GOT3 (cell line): ENCODE data around the gene MMEL1.
"Not testable (repeated sequence)": the region's sequence is repeated elsewhere in the genome, so short reads cannot be mapped to it uniquely, and the experiment has no call there.

Source experiments
- DNase-seq: peaks from one replicate; lab custom pipeline; 2025; ENCODE audit warnings: mixed read lengths; lab: John Stamatoyannopoulos, UW

The MMEL1 gene

DNA sequence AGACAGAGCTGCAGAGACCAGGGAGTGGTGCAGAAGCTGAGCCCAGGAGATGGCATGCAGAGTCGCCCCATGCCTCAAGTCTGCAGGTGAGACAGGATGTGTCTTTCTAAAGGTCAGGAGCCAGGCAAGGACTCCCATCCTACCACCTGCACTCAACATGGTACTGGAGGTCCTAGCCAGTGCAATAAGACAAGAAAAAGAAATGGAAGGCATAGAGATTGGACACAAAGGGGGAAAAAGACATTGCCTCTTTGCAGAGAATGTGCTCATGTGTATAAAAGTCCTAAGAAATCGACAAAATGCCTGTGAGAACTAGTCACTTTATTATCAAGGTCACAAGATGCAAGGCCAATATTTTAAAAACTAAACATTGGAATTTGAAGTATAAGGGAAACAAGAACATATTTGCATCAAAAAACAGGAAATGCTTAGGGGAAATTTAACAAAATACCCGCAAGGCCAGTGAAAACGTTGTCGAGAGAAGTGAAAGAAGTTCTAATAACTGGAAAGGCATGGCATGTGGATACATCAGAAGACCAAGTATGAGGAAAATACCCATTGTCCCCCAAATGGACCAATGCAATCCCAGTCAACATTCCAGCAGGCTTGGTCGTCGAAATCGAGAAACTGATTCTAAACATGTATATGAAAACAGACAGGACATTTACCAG, 59.4 kb downstream of the MMEL1 start:
- DNase-seq, result no peak

GRCh38 chr1:2571348-2571747, 61.5 kb downstream of the MMEL1 start:
- no peak for DNase-seq

- DNase-seq, result no peak
These were observed 62.5 kb downstream of the MMEL1 start for GRCh38 chr1:2570332-2570731.

- DNase-seq, result not testable (repeated sequence)
These were observed 63.1 kb downstream of the MMEL1 start for GRCh38 chr1:2569703-2570102.

GRCh38 chr1:2569060-2569459, 63.8 kb downstream of the MMEL1 start:
- DNase-seq, result no peak

- DNase-seq, result not testable (repeated sequence)
These were observed 64.5 kb downstream of the MMEL1 start for GRCh38 chr1:2568187-2568816.

- no peak for DNase-seq
These were observed 65.6 kb downstream of the MMEL1 start for GRCh38 chr1:2567083-2567679.

GRCh38 chr1:2566101-2567045, 66.4 kb downstream of the MMEL1 start:
- DNase-seq, result no peak

GRCh38 chr1:2564815-2565374, 67.9 kb downstream of the MMEL1 start:
- no peak for DNase-seq

DNA sequence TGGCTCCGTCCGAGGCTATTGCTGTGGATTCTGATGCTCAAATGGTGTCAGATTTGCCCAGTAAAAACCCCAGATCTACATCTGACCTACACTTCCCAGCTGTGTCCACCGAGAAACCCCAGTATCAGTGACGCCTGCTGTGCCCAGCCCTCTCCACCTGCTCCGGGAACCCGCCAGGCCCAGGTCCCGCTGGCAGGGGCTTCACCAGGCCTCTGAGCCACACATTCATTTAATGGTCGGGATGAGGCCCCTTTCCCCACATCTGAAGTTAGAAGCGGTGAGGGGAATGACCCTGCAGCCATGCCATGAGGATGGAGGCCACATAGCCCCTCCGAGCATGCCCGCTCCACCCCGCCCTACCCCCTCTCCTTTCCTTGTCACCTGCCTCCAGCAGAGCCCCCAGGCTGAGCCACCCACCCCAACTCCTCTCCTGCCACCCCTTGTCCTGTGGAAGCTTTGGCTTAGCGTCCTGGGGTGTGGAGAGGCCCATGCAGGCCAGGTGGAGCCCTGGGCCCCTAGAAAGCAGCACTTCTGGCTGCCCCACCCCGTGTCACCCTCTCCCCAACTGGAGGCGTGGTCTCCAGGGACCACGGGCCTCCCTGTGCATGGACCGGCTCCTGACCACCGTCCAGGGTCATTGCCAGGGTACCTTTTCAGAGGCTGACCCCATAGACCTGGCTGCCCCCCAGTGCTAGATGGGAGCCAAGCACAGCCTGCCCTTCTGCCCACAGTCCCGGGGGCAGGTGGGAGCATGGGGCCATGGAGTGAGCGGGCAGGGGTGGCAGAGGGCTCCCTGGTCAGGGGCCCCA, 68.6 kb downstream of the MMEL1 start:
- DNase-seq, result no peak

DNA sequence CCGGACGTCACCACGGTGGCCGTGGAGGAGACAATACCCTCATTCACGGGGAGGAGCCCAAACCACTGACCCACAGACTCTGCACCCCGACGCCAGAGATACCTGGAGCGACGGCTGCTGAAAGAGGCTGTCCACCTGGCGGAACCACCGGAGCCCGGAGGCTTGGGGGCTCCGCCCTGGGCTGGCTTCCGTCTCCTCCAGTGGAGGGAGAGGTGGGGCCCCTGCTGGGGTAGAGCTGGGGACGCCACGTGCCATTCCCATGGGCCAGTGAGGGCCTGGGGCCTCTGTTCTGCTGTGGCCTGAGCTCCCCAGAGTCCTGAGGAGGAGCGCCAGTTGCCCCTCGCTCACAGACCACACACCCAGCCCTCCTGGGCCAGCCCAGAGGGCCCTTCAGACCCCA, 69.6 kb downstream of the MMEL1 start:
- DNase-seq, result no peak

GRCh38 chr1:2561898-2562895, 70.6 kb downstream of the MMEL1 start:
- no peak for DNase-seq

GRCh38 chr1:2561446-2561845, 71.4 kb downstream of the MMEL1 start:
- no peak for DNase-seq

- DNase-seq, result no peak
These were observed 72.3 kb downstream of the MMEL1 start for GRCh38 chr1:2560299-2561073.

DNA sequence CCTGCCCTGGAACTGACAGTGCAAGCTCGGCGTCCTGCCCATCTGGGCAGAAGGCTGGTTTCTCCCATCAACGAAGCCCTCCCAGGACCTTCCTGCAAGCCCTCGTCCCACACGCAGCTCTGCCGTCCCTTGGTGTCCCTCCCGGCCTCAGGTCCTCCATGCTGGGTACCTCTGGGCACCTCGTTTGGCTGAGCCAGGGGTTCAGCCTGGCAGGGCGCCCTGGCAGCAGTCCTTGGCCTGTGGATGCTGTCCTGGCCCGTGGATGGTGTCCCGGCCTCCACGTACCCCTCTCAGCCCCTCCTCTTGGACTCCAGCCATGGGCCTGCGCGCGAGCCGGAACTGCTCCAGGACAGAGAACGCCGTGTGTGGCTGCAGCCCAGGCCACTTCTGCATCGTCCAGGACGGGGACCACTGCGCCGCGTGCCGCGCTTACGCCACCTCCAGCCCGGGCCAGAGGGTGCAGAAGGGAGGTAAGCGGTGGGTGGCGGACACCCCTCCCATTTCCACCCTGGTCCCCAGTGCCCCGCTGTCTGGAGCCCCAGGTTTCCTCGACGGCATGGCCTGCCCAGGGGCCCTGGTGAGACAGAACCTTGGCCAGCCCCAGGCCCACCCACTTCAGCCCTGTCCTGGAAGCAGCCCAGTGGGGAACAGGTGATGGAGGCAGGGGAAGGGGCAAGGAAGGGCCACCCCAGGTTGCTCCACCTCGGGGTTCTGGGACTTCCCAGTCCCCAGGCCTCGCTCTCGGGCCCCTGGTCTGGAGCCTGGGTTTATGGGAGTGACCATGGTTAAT, 73.1 kb downstream of the MMEL1 start:
- DNase-seq, result no peak

- DNase-seq, result no peak
These were observed 74.0 kb downstream of the MMEL1 start for GRCh38 chr1:2558861-2559260.

- DNase-seq, result no peak
These were observed 74.4 kb downstream of the MMEL1 start for GRCh38 chr1:2558420-2558819.
